Measurements from ENCODE around the gene THSD4. TPM values are rescaled to one million over a fixed set of nuclear protein-coding genes. Genes with fewer than 3 reads are reported as not detected.
A peak's percentile ranks its signal among the peaks of the same experiment; 100 is the strongest.

THSD4 gene
- total RNA-seq, 4 donors from 2014 or later = 16.6 to 25.3 (median 24.1) TPM

DNA sequence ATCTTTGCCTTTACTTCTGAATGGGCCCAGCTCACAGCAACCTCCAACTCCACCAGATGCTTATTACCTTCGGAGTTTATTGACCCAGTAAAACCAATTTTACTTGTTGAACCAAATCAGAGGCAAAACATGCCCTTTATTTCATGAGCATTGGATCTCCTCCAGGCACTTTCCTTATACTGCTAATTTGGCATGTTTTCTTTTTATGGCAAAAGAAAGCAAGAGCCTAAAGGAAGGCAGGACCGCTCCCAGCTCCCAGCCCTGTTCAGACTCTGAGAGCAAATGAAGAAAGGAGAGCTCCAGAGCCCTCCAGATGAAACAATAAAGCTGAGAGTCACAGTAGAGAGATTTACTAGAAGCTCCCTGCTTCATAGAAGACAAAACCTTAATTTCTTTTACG is 613.6 kb downstream of the THSD4 start:
- no peak overlapping the region for H3K4me3 ChIP-seq
- peaks cover 10% of the 10 kb centered on the region for H3K4me1 ChIP-seq
- H3K36me3 ChIP-seq = no peaks in the 10 kb centered on the region
- WGBS = 67% methylated on average over 3 of the region's 3 CpGs
- no peak for DNase-seq (ENCODE audit: low spot score in 2 of 2)
- H3K27me3 ChIP-seq = no peaks in the 10 kb centered on the region
- H3K27ac ChIP-seq = no peak overlapping the region
- no peaks in the 10 kb centered on the region for H3K9me3 ChIP-seq
- TF ChIP-seq POLR2AphosphoS5 (IDR thresholded peaks at IDR 0.05) = no peak
- TF ChIP-seq EP300 (IDR thresholded peaks at IDR 0.05) = no peak
- TF ChIP-seq, protein P1, sequence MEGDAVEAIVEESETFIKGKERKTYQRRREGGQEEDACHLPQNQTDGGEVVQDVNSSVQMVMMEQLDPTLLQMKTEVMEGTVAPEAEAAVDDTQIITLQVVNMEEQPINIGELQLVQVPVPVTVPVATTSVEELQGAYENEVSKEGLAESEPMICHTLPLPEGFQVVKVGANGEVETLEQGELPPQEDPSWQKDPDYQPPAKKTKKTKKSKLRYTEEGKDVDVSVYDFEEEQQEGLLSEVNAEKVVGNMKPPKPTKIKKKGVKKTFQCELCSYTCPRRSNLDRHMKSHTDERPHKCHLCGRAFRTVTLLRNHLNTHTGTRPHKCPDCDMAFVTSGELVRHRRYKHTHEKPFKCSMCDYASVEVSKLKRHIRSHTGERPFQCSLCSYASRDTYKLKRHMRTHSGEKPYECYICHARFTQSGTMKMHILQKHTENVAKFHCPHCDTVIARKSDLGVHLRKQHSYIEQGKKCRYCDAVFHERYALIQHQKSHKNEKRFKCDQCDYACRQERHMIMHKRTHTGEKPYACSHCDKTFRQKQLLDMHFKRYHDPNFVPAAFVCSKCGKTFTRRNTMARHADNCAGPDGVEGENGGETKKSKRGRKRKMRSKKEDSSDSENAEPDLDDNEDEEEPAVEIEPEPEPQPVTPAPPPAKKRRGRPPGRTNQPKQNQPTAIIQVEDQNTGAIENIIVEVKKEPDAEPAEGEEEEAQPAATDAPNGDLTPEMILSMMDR (IDR thresholded peaks at IDR 0.05) = no peak
- no peak for TF ChIP-seq POLR2A (IDR thresholded peaks at IDR 0.05)

DNA sequence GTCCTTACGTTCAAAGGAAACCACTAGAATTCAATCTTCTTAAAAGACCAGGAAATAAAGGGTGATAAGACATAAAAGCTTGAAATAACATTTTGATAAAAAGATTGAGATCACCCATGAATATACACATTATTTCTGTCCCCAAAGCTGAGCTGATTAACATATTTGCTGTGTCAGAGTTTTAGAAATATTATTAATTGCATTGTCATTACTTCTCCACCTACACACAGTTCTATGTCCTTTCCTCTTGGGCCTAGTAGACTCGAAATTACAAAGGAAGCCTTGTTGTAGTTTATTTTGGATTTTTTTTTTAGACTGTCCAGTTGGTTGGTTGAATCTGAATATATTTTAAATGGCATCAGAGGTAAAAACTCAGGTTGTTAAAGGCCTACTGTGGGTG is 614.0 kb downstream of the THSD4 start:
- WGBS = 47% methylated on average over 2 of the region's 2 CpGs
- H3K4me1 ChIP-seq = peaks cover 10% of the 10 kb centered on the region
- TF ChIP-seq, protein P1 (IDR thresholded peaks at IDR 0.05) = no peak
- TF ChIP-seq EP300 (IDR thresholded peaks at IDR 0.05) (no peak), POLR2A (IDR thresholded peaks at IDR 0.05) (no peak), POLR2AphosphoS5 (IDR thresholded peaks at IDR 0.05) (no peak)
- H3K9me3 ChIP-seq = no peaks in the 10 kb centered on the region
- H3K27ac ChIP-seq = no peak overlapping the region
- no peaks in the 10 kb centered on the region for H3K36me3 ChIP-seq
- DNase-seq (ENCODE audit: low spot score in 2 of 2) = no peak
- H3K27me3 ChIP-seq = no peaks in the 10 kb centered on the region
- H3K4me3 ChIP-seq = no peak overlapping the region

DNA sequence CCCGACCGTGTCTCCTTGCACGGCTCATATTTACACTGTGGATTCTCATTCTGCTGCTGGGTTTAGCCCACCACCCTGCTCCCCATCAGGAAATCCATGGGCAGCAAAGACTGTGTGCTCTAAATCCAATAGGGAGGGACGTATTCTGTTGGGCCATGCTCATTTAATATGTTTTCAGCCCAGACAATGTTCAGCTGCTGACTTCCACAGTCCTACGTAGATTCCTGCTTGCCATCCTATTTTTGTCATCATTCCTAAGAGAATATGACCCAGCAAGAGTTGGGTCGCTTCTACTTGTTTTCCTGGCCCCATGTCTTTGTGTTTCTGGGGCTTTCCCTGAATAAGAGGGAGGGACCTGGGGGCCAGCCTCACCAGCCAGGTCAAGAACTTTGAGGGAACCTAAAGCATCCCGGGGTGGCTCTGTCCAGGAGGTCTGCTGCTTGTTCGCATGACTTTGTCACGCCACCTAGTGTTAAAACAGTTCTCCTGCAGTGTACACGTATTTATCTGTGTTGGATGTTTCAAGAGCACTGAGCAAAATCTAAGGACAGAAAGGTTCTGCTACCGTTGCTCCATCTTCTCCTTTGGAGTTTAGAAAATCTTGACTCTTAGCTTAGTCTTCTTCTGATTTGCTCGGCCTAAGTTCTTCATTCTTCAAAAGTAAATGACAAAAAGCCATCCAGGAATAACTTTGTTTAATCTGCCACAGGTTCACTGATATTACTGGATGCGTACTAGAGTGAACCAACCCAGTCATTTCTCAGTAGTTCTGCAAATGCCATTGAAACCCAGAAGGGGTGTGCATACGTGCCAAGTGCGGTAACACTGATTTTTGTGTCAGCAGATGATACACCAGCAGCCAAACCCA is 615.2 kb downstream of the THSD4 start:
- Histone ChIP-seq H3K4me1 (peaks cover 10% of the 10 kb centered on the region), H3K4me3 (no peak overlapping the region), H3K27me3 (no peaks in the 10 kb centered on the region), H3K36me3 (no peaks in the 10 kb centered on the region), H3K27ac (no peak overlapping the region), H3K9me3 (no peaks in the 10 kb centered on the region)
- TF ChIP-seq, protein P1 (IDR thresholded peaks at IDR 0.05) = peak; percentile 35 to 69
- TF ChIP-seq POLR2AphosphoS5 (IDR thresholded peaks at IDR 0.05) = no peak
- no peak for TF ChIP-seq POLR2A (IDR thresholded peaks at IDR 0.05)
- TF ChIP-seq EP300 (IDR thresholded peaks at IDR 0.05) = no peak
- 38% methylated on average over 14 of the region's 15 CpGs for WGBS
- no peak for DNase-seq (ENCODE audit: low spot score in 2 of 2)

DNA sequence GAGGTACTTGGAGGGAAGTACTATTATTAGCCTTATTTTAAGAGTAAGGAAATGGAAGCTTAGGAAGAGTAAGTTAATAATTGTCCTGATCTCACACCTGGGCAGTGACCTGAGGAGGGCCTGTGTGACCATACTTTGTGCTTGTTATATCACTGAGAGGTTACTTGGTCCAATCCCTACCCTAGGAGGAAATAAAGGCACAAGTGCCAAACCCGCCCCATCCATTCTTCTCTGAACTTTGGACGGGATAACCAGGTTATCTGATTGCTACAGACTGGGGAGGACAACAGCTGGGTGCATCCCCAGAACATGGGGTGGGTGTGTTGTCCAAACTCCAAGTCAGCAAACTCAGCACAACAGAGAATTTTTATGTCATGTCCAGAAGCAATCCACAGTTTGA is 617.4 kb downstream of the THSD4 start:
- Histone ChIP-seq H3K4me3 (no peak overlapping the region), H3K36me3 (no peaks in the 10 kb centered on the region), H3K4me1 (peaks cover 10% of the 10 kb centered on the region), H3K9me3 (no peaks in the 10 kb centered on the region), H3K27ac (no peak overlapping the region), H3K27me3 (no peaks in the 10 kb centered on the region)
- TF ChIP-seq, protein P1 (IDR thresholded peaks at IDR 0.05) = no peak
- TF ChIP-seq POLR2A (IDR thresholded peaks at IDR 0.05) (no peak), POLR2AphosphoS5 (IDR thresholded peaks at IDR 0.05) (no peak), EP300 (IDR thresholded peaks at IDR 0.05) (no peak)
- no peak for DNase-seq (ENCODE audit: low spot score in 2 of 2)
- 66% methylated on average over 2 of the region's 2 CpGs for WGBS

DNA sequence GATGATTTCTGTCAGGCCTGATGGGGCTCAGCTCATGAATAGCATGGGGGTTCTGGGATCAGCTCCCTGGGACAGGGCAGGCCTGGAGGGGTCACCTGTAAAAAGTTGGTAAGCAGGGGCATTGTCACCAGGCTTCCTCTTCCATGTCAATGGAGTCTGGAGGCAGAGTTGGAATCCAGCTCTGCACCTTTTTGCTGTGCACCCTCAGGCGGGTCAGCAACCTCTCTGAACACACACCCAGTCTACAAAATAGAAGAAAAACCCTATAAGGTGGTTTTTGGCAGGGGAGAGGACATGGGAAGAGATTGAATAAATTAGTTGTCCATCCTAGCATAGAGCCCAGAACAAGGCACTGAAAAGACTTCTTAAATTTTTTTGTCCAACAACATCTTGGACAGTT is 617.9 kb downstream of the THSD4 start:
- no peak overlapping the region for H3K27ac ChIP-seq
- H3K27me3 ChIP-seq = no peaks in the 10 kb centered on the region
- no peaks in the 10 kb centered on the region for H3K9me3 ChIP-seq
- peaks cover 10% of the 10 kb centered on the region for H3K4me1 ChIP-seq
- H3K4me3 ChIP-seq = no peak overlapping the region
- no peaks in the 10 kb centered on the region for H3K36me3 ChIP-seq
- no peak for TF ChIP-seq POLR2A (IDR thresholded peaks at IDR 0.05)
- TF ChIP-seq POLR2AphosphoS5 (IDR thresholded peaks at IDR 0.05) = no peak
- TF ChIP-seq, protein P1 (IDR thresholded peaks at IDR 0.05) = no peak
- TF ChIP-seq EP300 (IDR thresholded peaks at IDR 0.05) = no peak
- no peak for DNase-seq (ENCODE audit: low spot score in 2 of 2)
- 88% methylated on average over 1 of the region's 1 CpG for WGBS

Data from suprapubic skin (tissue), 4 donors.